HL-60 (cell line): ENCODE results near the gene TNRC6C.

Experiments used
- CTCF ChIP-seq: IDR thresholded peaks from one replicate; pipeline ENCODE4 v1.5.1; 2011; ENCODE audit warnings: low read length, control low read depth, inconsistent platforms; ENCODE audit not compliant: insufficient read depth
- GABPA ChIP-seq: IDR thresholded peaks from 2 replicates; pipeline ENCODE4 v1.6.1; 2012; ENCODE audit warnings: low read depth
- POLR2AphosphoS5 ChIP-seq: IDR thresholded peaks from 2 replicates; pipeline ENCODE4 v1.6.1; 2012; ENCODE audit warnings: low read depth
- SPI1 ChIP-seq: IDR thresholded peaks from 2 replicates; pipeline ENCODE4 v1.6.1; 2012; ENCODE audit warnings: low read depth, mild to moderate bottlenecking, borderline replicate concordance

- TF ChIP-seq GABPA: no peak
- TF ChIP-seq CTCF: no peak
- no peak for TF ChIP-seq POLR2AphosphoS5
- TF ChIP-seq SPI1: no peak
Observed at GRCh38 chr17:78106211-78106610, 147.7 kb downstream of the TNRC6C start.
